Muscle layer of duodenum (tissue), 2 donors: Measurements from ENCODE around the gene INSRR.
A peak's percentile ranks its signal among the peaks of the same experiment; 100 is the strongest.

Source experiments
- H3K27ac ChIP-seq: one replicate; pipeline ENCODE4 v1.7.0; 2013; ENCODE audit warnings: mild to moderate bottlenecking, low read length
- H3K27me3 ChIP-seq: one replicate; pipeline ENCODE4 v1.7.0; 2013; ENCODE audit warnings: low read depth, mild to moderate bottlenecking, control low read depth, low read length
- H3K36me3 ChIP-seq, 2 donors: one replicate each; pipeline ENCODE4 v1.7.0; 2013; ENCODE audit warnings: low read length in 2 of 2, control low read depth in 1 of 2, mild to moderate bottlenecking in 1 of 2; ENCODE audit not compliant: insufficient read depth in 2 of 2, control insufficient read depth in 1 of 2
- H3K4me1 ChIP-seq, 2 donors: one replicate each; pipeline ENCODE4 v1.7.0; 2013; ENCODE audit warnings: low read length in 2 of 2, mild to moderate bottlenecking in 2 of 2, control low read depth in 1 of 2, moderate library complexity in 1 of 2; ENCODE audit not compliant: insufficient read depth in 2 of 2, control insufficient read depth in 1 of 2
- H3K4me3 ChIP-seq, 2 donors: one replicate each; pipeline ENCODE4 v1.7.0; 2013; ENCODE audit warnings: low read length in 2 of 2, low read depth in 1 of 2, mild to moderate bottlenecking in 1 of 2
- H3K9me3 ChIP-seq, 2 donors: one replicate each; pipeline ENCODE4 v1.7.0; 2013; ENCODE audit warnings: low read length in 2 of 2, control low read depth in 1 of 2, mild to moderate bottlenecking in 1 of 2; ENCODE audit not compliant: control insufficient read depth in 1 of 2
- donor health status: healthy.

INSRR gene

GRCh38 chr1:156815307-156815826 lies 43.5 kb downstream of the INSRR start:
- H3K4me3 ChIP-seq: peak overlapping the region; percentile 23 to 33
- H3K36me3 ChIP-seq: no peaks in the 10 kb centered on the region

DNA sequence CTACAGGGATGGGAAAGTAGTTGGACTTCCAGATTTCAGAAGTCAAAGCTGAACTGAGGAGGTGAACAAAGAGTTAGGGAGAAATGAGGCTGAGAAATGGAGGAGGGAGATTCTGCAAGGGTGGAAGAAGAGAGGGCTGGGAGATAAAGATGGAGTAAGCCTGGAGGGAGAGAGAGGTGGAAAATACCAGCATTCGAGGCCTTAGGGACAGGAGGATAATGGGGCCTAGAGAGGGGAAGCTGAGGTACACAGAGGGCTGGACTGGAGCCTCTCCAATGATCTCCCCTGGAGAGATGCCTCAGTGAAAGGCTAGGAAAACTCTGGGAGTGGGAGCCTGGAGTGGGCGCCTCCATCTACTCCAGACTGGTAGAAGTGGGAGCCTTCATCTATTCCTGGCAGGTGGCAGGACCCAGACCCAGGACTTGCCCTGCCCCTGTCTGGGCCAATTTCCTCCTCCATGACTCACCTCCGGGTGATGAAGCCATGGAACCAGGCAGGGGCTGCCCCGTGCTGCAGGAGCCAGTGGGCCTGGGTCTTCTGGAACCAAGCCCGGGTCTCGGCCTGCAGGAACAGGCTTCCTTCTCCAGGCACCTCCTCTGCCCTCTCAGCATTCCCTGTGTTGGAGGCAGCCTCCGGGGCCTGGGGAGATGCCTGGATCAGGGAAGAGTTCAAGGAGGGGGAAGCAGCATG lies 44.2 kb downstream of the INSRR start:
- Histone ChIP-seq H3K4me3 (peak overlapping the region; percentile 48 to 63), H3K9me3 (no peaks in the 10 kb centered on the region), H3K27ac (peak overlapping the region; percentile 74), H3K4me1 (peaks cover 0 to 26% of the 10 kb centered on the region in 2 donors), H3K36me3 (no peaks in the 10 kb centered on the region), H3K27me3 (no peaks in the 10 kb centered on the region)

More at GRCh38 chr1:156815307-156815826, 43.5 kb downstream of the INSRR start:
- Histone ChIP-seq H3K27me3 (no peaks in the 10 kb centered on the region), H3K9me3 (no peaks in the 10 kb centered on the region), H3K27ac (peak overlapping the region; percentile 74), H3K4me1 (peaks cover 0 to 26% of the 10 kb centered on the region in 2 donors)

GRCh38 chr1:156813750-156814570 lies 45.0 kb downstream of the INSRR start:
- no peaks in the 10 kb centered on the region for H3K36me3 ChIP-seq
- H3K27ac ChIP-seq: no peak overlapping the region
- H3K4me1 ChIP-seq: peaks cover 0 to 26% of the 10 kb centered on the region in 2 donors
- no peaks in the 10 kb centered on the region for H3K27me3 ChIP-seq
- peak overlapping the region; percentile 48 to 63 for H3K4me3 ChIP-seq
- H3K9me3 ChIP-seq: no peaks in the 10 kb centered on the region

DNA sequence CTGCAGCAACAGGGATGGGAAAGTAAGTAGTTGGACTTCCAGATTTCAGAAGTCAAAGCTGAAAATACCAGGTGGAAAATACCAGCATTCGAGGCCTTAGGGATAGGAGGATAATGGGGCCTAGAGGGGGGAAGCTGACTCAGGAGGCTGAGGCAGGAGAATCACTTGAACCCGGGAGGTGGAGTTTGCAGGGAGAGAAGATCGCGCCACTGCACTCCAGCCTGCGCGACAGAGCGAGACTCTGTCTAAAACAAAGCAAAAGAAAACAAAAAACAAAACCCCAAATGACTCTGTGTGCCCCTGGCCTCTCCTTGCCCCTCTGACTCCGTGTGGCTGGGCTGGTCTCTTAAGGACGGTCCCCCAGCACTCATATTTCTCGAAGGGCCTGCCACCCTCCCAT lies 45.6 kb downstream of the INSRR start:
- no peaks in the 10 kb centered on the region for H3K9me3 ChIP-seq
- peaks cover 0 to 26% of the 10 kb centered on the region in 2 donors for H3K4me1 ChIP-seq
- H3K27ac ChIP-seq: no peak overlapping the region
- peak overlapping the region; percentile 48 to 63 for H3K4me3 ChIP-seq
- no peaks in the 10 kb centered on the region for H3K27me3 ChIP-seq
- H3K36me3 ChIP-seq: no peaks in the 10 kb centered on the region

GRCh38 chr1:156812293-156812990 lies 46.5 kb downstream of the INSRR start:
- no peak overlapping the region for H3K27ac ChIP-seq
- H3K27me3 ChIP-seq: no peaks in the 10 kb centered on the region
- H3K36me3 ChIP-seq: no peaks in the 10 kb centered on the region
- peaks cover 0 to 26% of the 10 kb centered on the region in 2 donors for H3K4me1 ChIP-seq
- no peaks in the 10 kb centered on the region for H3K9me3 ChIP-seq
- no peak overlapping the region for H3K4me3 ChIP-seq

- H3K4me3 ChIP-seq: no peak overlapping the region
- no peaks in the 10 kb centered on the region for H3K9me3 ChIP-seq
- peaks cover 0 to 36% of the 10 kb centered on the region in 2 donors for H3K4me1 ChIP-seq
- H3K36me3 ChIP-seq: no peaks in the 10 kb centered on the region
- no peak overlapping the region for H3K27ac ChIP-seq
- no peaks in the 10 kb centered on the region for H3K27me3 ChIP-seq
Observed at GRCh38 chr1:156811168-156811567, 47.7 kb downstream of the INSRR start.

- H3K9me3 ChIP-seq: no peaks in the 10 kb centered on the region
- no peaks in the 10 kb centered on the region for H3K36me3 ChIP-seq
- no peaks in the 10 kb centered on the region for H3K27me3 ChIP-seq
- no peak overlapping the region for H3K27ac ChIP-seq
- H3K4me1 ChIP-seq: peaks cover 6 to 39% of the 10 kb centered on the region in 2 donors
- H3K4me3 ChIP-seq: no peak overlapping the region
Observed at GRCh38 chr1:156809711-156810366, 49.1 kb downstream of the INSRR start.

DNA sequence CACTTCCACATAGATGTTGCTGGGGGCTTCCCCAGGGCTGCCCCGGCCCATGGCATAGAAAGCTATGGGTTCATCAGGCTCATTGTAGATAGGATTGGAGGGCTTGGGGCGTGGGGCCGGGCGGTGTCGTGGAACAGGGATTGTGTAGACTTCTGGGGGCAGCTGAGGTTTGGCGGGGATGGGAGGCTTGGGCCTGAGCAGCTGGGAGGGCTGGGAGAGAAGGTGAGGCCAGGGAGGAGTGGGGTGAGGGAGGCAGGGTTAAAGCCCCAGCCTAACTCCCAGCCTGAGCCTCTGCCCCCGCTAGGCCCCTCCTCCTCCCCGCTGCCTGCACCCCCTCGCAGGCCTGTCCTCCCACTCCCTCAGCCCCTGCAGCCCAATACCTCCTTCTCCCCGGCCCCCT lies 49.6 kb downstream of the INSRR start:
- Histone ChIP-seq H3K4me1 (peaks cover 6 to 34% of the 10 kb centered on the region in 2 donors), H3K27me3 (no peaks in the 10 kb centered on the region), H3K27ac (no peak overlapping the region), H3K9me3 (no peaks in the 10 kb centered on the region), H3K36me3 (no peaks in the 10 kb centered on the region), H3K4me3 (no peak overlapping the region)

- Histone ChIP-seq H3K27me3 (no peaks in the 10 kb centered on the region), H3K9me3 (no peaks in the 10 kb centered on the region), H3K4me3 (no peak overlapping the region), H3K36me3 (no peaks in the 10 kb centered on the region), H3K4me1 (peaks cover 6 to 30% of the 10 kb centered on the region in 2 donors), H3K27ac (no peak overlapping the region)
Observed at GRCh38 chr1:156808186-156809030, 50.5 kb downstream of the INSRR start.

DNA sequence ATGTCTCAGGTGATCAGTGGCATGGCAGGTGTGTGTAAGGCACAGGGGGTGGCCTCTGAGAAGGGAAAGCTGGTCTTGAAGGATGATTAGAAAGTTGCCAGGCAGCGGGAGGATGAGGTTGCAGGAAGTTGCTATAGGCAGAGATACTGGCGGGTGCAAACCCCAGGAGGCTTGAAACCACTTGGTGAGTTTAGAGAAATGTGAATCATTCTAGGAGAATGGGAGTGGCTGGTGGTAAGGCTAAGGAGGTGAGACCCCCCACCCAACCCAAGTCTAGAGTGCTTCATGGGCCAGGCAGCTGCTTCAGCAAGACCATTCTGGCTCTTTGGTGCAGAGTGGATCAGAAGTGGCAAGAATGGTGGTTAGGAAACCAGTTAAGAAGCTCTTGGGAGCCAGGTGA lies 51.3 kb downstream of the INSRR start:
- H3K4me1 ChIP-seq: peaks cover 6 to 23% of the 10 kb centered on the region in 2 donors
- no peaks in the 10 kb centered on the region for H3K27me3 ChIP-seq
- H3K4me3 ChIP-seq: no peak overlapping the region
- no peak overlapping the region for H3K27ac ChIP-seq
- no peaks in the 10 kb centered on the region for H3K36me3 ChIP-seq
- no peaks in the 10 kb centered on the region for H3K9me3 ChIP-seq
